HG03460 (cell line): ENCODE results near the gene GATD1.
A peak's percentile ranks its signal among the peaks of the same experiment; 100 is the strongest.

Source experiments
- ATAC-seq: cut with Tn5 transposase; IDR thresholded peaks from one replicate; pipeline ENCODE4 v1.9.1; 2021; ENCODE audit not compliant: unreplicated experiment

Gene GATD1

GRCh38 chr11:777288-778255, at the start of gene GATD1:
TSS of gene GATD1 (minus strand) at chr11:777487. CDS start at chr11:777462, 25 bp downstream.
- ATAC-seq: peak; percentile 66

GRCh38 chr11:826836-827145, 49.5 kb upstream of the GATD1 start:
- ATAC-seq: no peak

GRCh38 chr11:826227-826621, 48.9 kb upstream of the GATD1 start:
- no peak for ATAC-seq

DNA sequence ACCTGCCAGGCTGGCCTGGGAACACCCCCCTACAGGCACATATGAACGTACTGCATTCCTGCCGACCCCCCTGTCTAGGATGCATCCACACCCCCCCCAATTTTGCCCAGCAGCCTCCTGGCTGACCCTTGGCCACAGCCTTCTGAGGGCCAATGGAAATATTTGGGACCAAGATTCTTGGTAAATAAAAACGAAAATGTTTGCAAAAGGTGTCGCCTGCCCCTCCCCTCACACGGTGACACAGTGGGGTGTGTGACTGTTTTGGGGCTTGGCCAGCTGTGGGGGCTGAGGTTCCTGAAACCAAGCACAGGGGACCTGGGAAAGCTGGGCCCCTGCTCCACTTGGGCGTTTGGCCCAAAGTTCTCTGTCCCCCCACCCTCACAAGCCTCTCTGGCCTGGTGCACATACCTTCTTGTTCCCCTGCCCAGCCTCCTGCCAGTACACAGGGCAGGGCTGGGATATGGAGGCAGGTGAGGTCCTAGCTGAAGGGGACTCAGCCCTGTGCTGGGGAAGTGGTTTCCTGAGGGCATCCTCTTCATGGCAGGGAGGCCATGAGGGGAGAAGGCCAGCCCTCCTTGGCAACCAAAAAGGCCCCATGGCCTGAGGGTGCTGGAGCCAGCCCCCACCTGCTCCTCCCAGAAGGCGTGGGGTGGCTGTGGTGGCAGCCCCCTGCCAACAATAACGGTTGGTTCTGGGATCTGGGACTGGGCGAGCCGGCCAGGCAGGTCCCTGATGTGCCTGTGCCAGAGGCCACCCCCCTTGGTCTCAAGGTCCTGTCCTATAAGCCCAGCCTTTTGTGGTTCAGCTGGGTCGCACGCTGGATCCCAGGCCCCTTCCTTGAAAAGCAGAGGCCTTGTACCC, 48.3 kb upstream of the GATD1 start:
- no peak for ATAC-seq

DNA sequence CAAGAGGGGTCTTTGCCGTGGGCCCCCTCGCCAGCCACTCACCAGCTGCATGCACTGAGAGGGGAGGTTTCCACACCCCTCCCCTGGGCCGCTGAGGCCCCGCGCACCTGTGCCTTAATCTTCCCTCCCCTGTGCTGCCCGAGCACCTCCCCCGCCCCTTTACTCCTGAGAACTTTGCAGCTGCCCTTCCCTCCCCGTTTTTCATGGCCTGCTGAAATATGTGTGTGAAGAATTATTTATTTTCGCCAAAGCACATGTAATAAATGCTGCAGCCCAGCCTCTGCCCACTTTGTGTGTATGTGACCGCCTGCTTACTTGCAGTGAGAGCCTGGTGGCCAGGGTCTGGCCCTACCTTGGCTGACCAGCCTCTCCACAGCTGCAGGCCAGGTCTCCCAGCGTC, 47.7 kb upstream of the GATD1 start:
- ATAC-seq: no peak

DNA sequence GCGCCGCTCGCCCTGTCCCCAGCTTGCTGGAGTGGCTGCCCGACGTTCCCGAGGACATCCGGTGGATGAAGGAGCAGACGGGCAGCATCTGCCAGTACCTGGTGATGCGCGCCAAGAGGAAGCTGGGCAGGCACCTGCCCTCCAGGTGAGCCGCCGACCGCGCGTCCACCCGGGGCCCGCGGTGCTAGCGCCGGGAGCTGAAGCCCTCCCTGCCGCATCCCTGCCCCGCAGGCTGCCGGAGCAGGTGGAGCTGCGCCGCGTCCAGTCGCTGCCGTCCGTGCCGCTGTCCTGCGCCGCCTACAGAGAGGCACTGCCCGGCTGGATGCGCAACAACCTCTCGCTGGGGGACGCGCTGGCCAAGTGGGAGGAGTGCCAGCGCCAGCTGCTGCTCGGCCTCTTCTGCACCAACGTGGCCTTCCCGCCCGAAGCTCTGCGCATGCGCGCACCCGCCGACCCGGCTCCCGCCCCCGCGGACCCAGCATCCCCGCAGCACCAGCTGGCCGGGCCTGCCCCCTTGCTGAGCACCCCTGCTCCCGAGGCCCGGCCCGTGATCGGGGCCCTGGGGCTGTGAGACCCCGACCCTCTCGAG, 47.1 kb upstream of the GATD1 start:
- no peak for ATAC-seq

DNA sequence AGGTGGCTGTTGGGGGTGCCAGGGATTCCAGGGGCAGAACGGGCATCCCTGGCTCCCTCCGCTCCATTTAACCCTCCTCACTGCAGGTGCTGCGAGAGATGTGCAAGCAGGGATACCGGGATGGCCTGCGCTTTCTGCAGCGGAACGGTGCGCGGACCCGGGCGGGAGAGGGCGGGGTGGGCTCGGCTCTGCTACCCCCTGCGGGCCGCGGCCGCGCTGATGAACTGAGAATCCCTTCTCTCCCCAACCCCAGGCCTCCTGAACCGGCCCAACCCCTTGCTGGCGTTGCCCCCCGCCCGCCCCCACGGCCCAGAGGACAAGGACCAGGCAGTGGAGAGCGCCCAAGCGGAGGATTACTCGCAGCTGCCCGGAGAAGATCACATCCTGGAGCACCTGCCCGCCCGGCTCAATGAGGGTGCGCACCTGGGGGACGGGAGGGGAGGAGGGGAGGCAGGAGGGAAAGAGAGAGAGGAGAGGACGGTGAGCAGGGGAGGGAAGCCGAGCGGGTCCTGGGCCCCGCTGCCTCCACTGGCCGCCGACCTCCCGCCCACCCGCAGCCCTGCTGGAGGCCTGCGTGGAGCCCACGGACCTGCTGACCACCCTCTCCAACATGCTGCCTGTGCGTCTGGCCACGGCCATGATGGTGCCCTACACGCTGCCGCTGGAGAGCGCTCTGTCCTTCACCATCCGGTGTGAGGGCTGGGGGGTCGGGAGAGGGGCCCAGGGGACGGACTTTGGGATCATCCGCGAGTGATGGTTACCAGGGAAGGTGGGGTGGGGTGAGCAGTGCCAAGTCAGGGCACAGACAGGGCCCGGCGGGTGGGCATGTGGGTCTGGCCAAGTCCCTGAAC, 46.4 kb upstream of the GATD1 start:
- no peak for ATAC-seq

DNA sequence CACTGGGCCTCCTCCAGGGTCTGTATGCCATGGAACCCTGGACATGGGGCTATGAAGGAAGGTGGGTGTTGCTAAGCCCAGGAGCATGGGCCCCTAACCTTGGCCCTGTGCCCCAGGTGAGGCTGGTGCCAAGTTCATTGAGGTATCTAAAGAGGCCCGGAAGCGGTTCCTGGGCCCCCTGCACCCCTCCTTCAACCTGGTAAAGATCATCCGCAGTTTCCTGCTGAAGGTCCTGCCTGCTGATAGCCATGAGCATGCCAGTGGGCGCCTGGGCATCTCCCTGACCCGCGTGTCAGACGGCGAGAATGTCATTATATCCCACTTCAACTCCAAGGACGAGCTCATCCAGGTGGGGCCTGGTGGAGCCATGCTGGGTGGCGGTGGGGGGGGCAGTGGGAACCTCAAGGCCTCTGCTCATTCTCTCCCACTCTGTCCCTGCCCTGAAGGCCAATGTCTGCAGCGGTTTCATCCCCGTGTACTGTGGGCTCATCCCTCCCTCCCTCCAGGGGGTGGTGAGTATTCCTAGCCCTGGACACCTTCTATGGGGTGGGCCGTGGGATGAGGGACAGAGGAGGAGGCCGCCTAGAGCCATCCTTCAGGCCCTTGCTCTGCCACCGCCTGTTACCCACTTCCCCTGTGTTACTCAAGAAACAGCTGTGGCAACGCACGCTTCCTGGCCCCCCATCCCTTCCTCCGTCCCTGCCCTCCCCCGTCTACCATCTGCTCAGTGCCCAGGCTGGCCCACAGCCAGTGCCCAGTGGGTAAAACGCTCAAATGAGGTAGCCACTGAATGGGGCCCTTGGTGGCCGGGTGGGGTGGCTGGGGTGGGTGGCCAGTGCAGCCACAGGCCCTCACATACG, 44.5 kb upstream of the GATD1 start:
- no peak for ATAC-seq

GRCh38 chr11:820655-821511, 43.6 kb upstream of the GATD1 start:
- no peak for ATAC-seq

GRCh38 chr11:819943-820649, 42.8 kb upstream of the GATD1 start:
- peak; percentile 56 for ATAC-seq

GRCh38 chr11:819129-819931, 42.0 kb upstream of the GATD1 start:
- ATAC-seq: peak; percentile 58

- ATAC-seq: no peak
Measured at GRCh38 chr11:818396-819128, 41.3 kb upstream of the GATD1 start, which contains the start of gene PNPLA2. TSS of gene PNPLA2 (plus strand) at chr11:818914. CDS start at chr11:819719, 805 bp downstream.

DNA sequence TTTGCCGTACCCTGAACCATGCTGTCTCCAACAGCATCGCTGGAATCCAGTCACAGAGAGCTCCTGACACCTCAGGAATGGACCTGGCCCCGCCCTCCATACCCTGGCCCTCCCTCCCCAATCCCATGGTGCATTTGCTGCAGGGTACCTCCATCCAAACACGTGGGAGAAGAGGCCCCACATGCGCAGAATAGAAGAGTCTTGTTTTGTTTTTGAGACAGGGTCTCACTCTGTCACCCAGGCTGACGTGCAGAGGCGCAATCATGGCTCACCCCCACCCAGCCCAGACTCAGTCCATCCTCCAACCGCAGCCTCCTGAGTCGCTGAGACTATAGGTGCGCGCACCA, 39.1 kb upstream of the GATD1 start:
- no peak for ATAC-seq

- ATAC-seq: no peak
Measured at GRCh38 chr11:815675-816432, 38.6 kb upstream of the GATD1 start.

DNA sequence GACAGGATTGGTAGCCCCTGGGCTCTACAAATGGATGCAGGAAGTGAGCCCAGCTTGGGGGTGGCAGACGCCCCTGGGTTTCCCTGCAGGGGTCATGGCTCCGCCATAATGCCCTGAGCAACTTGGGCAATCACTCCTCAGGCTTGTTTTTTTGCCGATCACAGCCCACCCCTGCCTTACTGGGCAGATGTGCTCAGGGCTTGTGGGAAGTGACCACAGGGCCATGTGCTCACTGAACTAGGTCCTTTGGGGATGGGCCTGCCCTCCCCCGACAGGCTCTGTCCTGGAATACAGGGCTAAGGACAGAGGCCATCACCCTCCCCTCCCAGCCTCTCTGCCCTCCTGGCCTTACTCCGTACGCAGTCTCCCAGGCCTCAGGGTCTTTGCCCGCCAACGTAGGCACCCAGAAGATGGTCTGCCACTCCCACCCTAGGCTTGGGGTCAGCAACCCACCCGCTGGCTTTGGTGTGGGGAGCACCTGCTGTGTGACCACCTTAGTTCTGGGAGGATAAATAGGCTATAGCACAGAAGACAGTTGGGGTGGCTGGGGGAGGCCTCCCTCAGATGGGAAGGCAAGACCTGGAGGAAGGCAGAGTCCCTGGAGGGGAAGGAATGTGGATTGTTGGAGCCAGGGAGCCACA, 36.3 kb upstream of the GATD1 start:
- no peak for ATAC-seq

- ATAC-seq: no peak
Measured at GRCh38 chr11:813072-813455, 35.8 kb upstream of the GATD1 start.
